ENCODE data around the gene VPREB1. TPM values are rescaled to one million over a fixed set of nuclear protein-coding genes. Genes with fewer than 3 reads are reported as not detected.
A peak's percentile ranks its signal among the peaks of the same experiment; 100 is the strongest.
"Not testable (repeated sequence)": the region's sequence is repeated elsewhere in the genome, so short reads cannot be mapped to it uniquely, and the experiment has no call there.

The VPREB1 gene, protein sequence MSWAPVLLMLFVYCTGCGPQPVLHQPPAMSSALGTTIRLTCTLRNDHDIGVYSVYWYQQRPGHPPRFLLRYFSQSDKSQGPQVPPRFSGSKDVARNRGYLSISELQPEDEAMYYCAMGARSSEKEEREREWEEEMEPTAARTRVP
- total RNA-seq, result not detected

DNA sequence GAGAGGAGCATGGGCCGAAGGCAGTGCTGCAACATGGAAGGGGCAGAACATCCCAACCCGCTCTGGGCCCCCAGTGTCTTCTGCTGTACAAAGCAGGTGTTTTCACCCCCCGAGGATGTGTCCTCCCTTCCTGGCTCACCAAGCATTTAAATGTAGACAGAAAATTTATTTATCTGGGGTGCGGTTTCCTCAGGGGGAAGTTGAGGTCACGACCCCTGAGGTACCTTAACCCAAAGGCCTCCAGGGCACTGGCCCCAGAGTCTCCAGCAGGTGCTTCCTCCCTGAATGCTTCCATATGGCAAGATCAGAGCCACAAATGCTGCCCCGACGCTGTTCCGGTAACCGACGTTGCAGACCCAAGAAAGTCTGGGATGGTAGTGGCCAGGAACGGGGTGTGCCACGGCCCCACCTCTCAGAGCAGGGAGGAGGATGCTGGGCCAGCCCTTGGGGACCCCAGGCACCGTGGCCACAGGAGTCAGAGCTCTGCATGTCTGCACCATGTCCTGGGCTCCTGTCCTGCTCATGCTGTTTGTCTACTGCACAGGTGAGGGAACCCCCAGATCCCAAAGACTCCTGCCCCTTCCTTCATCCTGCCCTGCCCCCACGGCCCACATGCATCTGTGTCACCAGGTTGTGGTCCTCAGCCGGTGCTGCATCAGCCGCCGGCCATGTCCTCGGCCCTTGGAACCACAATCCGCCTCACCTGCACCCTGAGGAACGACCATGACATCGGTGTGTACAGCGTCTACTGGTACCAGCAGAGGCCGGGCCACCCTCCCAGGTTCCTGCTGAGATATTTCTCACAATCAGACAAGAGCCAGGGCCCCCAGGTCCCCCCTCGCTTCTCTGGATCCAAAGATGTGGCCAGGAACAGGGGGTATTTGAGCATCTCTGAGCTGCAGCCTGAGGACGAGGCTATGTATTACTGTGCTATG is at the start of gene VPREB1:
VPREB1 (plus strand) TSS at position 471 of the 935 bp plus-strand sequence; CDS start at position 499, 28 bp downstream.
- DNase-seq (ENCODE audit: low spot score), result no peak

DNA sequence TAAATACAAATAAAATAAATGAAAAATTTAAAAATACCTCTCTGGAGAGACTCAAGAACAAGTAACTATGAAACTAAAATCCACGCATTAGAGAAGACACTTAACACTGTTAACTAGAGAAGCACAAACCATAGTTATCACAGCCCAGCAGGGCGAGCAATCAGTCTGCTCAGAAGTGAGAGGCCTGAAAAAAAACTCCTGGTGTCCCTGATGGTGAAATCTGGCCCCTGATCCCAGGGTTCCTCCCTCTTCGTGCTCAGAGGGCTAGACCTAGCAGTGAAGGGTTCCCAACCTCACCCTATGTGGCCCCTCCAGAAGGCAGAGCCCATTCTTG is 49.7 kb upstream of the VPREB1 start:
- DNase-seq (ENCODE audit: low spot score), result no peak

DNA sequence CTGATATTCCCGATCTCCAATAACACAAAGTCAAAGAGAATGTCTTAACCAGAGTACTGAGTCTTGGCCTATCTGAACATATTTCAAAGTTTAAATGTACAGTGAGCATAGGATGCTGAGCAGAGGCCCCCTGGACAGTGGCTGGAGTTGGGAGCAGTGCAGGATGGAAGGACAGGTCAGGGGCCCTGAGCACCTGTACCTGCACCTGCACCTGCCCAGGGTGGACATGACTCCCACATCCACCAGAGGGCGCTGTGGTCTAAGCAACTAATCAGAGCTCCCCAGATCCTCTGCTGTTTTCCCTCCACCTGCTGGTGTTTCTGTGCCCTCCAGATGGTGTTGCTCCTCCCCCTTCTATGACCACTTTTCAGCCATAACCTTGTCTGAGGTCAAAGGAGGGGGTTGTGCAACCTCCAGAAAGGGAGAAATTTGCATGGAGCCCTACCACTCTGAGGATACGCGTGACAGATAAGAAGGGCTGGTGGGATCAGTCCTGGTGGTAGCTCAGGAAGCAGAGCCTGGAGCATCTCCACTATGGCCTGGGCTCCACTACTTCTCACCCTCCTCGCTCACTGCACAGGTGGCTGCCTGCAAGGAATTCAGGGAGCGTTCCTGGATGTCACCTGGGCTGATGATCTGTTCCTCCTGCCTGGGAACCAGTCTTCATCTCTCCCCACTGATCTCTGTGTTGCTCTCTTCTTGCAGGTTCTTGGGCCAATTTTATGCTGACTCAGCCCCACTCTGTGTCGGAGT is 49.1 kb upstream of the VPREB1 start:
- DNase-seq (ENCODE audit: low spot score), result peak; percentile 72

DNA sequence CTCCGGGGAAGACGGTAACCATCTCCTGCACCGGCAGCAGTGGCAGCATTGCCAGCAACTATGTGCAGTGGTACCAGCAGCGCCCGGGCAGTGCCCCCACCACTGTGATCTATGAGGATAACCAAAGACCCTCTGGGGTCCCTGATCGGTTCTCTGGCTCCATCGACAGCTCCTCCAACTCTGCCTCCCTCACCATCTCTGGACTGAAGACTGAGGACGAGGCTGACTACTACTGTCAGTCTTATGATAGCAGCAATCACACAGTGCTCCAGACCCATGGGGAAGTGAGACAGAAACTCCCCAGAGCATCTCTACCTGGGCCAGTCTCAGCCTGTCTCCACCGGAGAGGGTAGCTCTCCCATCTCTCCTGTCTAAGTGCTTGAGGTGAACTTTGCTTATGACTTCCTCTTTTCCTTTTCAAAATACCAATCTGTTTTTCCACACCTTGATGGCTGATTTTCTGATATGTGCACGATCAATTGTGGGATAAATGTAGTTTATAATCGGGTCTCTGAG is 48.5 kb upstream of the VPREB1 start:
- no peak for DNase-seq (ENCODE audit: low spot score)

DNA sequence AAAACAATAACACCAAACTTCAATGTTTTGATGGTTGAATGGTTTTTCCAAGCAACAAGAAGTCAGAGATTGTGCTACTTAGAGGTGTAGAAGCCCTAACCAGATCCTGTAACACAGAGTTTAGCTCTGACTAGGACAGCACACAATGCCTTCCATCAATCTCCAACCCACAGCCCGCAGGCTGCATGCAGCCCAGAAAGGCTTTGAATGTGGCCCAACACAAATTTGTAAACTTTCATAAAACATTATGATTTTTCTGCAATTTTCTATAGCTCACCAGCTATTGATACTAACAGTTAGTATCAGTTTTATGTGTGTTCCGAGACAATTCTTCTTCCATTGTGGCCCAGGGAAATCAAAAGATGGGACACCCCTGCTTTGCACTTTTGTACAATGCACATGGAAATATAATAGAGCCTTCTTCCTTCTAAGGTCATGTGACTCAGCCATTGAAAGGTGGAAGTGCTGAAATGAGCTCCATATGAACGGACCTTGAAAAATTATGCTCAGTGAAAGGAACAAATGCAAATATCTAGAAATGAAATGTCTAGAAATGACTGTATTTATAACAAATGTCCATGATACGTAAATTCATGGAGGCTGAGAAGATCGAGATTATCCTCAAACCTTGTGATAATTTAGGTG is 47.6 kb upstream of the VPREB1 start:
- DNase-seq (ENCODE audit: low spot score), result no peak

DNA sequence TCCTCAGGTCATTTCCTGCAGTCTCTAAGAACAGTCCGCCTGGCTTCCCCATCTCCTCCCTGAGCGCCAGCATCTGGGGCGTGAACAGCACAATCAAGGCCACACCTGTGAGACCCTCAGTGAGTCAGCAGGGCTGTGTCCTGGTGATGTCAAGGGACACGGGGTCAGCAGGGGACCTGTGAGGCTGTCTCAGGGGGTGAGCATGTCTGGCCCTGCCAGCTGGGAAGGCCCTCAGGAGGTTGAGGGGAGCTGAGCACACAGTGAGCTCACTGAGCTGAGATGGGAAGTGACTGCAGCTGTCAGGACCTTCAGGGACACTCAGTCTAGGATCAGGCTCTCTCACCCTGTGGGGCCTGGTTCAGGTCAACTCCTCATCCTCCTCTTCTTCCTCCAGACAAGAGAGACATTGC is 46.6 kb upstream of the VPREB1 start:
- DNase-seq (ENCODE audit: low spot score), result no peak

DNA sequence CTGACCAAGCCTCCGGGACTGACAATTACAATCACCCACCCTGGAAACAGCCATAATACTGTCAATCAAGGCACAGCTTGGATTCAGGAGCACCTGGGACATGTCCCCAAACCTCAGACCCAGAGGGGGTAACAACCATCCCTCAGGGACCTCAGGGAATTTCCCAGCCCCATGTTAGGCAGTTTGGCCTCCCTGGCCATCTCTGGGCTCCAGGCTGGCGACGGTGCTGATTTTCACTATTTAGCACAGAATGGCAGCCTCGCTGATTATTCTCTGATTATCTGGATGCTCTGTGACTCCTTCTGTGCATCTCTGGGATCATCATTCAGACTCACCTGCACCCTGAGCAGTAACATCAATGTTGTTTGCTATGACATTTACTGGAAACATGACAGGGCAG is 45.8 kb upstream of the VPREB1 start:
- no peak for DNase-seq (ENCODE audit: low spot score)

DNA sequence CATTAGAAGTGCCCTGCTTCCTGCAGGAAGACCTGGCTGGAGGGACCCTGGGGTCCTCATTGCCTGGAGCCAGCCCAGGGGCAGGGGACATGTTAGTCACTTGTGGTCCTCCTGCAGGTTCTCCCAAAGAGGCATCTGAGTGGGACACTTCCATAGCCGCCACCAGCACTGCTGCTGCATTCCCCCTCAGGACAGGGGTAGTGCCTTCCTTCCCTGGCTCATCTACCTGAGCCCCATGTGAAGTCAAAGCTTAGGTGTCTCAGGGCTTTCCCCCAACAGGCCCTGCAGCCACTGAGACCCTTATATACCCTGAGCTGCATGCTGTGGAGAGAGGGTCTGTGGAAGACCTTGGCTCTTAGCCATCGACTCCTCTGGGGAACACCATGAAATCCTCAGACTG is 45.0 kb upstream of the VPREB1 start:
- no peak for DNase-seq (ENCODE audit: low spot score)

DNA sequence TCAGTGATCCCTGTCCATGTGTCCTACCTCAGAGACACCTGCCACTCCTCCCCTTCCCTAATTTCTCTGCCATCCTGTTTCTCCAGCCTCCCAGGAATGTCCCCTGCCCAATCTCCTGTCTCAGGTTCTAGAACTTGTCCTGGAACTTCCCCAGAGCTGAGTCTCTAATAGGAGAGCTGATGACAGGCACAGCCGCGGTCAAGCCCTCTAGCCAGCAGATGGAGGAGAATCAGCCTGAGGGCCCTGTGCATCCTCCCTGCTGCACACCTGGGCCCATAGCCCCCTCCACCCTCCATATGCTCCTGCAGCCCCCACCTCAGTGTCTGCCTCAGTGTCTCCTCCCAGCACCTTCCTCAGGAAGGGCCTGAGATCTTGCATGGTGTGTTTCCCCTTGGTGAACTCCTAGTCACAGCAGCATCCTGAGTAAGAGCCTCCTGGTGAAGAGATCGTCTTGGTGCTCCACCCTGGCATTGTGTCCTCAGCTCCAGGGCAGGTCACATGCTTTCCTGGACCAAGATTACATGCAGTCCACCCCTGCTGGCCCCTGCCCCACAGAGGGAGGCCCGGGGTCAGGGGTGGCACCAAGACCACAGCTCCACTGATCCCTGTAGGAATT is 43.9 kb upstream of the VPREB1 start:
- no peak for DNase-seq (ENCODE audit: low spot score)

DNA sequence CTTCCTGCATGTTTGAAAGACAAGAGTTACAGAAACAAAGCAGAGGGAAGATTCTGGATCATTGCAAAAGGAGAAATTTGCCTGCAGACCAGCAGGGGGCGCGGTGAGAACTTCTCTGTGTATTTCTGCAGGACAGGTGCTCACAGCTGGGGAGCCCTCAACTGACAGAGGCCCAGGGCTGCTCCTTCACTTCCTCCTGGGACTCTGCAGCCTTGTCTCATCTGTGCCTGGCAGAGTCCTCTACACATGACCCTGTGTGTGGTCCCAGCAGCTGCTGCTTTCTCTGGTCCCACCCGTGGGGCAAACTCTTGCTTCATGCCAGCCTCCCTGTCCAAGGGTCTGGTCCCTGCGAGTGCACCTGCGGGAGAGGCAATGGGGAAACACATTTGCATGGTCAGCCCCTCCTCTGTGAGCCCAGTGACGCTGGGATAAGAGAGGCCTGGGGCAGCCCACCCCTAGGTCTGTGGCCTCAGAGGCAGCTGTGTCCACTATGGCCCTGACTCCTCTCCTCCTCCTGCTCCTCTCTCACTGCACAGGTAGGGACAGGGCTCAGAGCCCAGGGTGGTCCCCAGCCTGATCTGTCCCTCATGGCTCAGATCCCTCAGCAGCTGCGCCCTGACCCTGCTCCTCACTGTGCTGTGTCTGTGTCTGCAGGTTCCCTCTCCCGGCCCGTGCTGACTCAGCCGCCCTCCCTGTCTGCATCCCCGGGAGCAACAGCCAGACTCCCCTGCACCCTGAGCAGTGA is 43.2 kb upstream of the VPREB1 start:
- DNase-seq (ENCODE audit: low spot score), result no peak

DNA sequence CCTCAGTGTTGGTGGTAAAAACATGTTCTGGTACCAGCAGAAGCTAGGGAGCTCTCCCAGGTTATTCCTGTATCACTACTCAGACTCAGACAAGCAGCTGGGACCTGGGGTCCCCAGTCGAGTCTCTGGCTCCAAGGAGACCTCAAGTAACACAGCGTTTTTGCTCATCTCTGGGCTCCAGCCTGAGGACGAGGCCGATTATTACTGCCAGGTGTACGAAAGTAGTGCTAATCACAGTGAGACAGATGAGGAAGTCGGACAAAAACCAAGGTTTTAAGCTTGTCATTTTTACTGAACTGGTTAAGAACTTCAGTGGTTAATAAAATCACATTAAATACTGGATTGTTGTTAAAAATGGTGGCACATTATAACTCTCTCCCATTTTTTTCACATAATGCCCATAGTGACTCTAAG is 42.6 kb upstream of the VPREB1 start:
- DNase-seq (ENCODE audit: low spot score), result no peak

DNA sequence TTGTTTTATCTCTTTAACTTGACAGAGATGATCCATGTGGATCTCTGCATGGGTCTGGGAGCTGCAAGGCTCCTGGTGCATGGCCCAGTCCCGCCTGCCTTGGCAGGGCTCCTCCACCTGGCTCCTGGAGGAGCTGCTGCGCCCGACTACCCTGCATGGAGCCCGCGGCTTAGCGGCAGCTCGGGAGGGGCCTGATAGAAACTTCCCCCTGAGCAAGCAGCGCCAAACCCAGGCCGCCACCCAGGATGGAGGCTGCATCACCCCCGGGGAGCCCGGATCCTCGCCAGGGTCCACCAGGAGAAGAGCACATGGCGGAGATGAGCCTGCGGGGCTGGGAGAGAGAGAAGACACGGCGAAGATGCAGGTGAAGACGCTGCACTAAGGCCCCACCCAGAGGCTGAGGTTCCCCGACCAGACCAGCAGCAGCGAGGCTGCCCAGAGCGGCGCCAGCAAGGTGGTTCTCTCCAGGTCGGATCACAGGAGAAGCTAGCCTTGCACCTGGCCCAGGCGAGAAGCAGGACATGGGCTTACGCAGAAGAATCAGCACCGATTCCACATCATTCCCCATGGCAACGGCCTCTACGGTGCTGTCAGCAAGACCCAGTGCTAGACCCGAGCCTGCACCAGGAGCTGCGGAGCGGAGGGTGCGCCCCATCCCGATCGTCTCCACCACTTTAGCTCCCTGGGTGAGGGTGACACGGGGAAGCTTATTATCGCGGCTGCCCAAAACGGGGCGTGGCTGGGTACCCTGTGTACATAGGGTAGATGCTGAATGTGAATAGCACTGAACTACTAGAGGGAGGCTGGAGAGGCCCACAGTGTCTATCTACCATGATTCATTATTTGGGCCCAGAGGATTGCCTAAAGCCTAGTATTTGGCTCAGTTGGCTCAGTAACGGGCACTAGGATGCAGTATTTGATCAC is 41.3 kb upstream of the VPREB1 start:
- no peak for DNase-seq (ENCODE audit: low spot score)

DNA sequence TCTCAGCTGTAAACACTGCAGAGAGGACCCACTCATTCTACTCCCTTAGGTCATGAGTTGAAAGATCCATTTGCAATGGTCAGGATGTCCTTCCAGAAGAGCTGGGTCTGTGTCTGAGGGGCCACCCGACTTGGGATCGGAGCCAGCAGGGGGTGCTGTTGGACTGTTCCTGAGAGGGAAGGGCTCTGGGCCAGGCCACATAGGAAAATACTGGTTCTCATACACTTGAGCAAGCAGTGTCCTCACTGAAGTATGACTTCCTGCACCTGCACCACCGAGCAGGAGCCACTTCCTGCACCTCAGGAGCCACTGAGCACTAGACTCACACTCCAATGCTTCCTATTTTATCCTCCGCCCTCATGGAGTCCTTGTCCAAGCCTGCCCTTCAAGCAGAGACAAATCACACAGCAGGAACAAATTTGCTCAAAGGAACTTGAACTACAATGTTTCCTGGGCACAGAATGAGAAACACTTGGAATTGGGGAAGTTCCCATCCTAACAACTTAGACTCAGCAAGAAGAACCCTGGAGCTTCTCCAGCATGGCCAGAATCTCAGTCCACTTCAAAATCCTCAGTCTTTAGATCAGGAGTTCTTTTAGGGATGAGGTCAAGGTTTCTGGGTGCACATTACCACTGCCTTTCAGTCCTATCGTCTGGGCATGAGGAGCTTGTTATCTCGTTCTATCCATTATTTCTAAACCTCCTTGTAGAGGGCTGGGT is 36.6 kb upstream of the VPREB1 start:
- DNase-seq (ENCODE audit: low spot score), result peak; percentile 46

DNA sequence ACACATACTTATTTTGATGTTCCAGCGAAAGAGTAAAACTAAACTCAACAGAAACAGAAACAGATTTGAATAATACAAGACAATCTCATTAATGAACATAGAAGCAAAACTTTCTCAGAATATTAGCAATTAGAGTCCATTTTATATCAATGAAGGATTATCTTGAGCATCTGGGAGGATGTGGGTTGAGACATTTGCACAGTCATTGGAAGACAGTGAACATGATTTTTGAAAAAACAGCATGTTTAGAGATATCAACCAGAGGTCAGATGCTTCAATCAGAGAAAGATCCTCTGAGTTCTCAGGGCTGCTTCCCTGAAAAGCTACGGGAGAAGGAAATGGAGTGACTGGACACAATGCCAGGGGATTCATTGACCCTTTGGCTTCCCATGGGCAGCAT is 35.9 kb upstream of the VPREB1 start:
- DNase-seq (ENCODE audit: low spot score), result no peak

DNA sequence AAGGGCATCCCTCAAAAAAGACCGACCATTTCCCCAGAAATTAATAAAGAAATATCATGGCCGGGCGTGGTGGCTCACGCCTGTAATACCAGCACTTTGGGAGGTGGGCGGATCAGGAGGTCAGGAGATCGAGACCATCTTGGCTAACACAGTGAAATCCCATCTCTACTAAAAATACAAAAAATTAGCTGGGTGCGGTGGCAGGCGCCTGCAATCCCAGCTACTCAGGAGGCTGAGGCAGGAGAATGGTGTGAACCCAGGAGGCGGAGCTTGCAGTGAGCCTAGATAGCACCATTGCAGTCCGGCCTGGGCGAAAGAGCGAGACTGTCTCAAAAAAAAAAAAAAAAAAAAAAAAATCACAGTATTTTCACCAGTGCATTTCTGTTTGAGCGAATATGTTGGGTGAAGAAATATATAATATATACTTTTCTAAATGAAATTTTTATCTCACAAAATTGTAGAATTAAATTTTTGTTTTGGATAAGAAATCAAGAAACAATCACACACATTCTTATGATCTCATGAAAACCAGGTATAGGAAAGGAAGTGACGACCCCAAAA is 35.4 kb upstream of the VPREB1 start:
- DNase-seq (ENCODE audit: low spot score), result not testable (repeated sequence)

DNA sequence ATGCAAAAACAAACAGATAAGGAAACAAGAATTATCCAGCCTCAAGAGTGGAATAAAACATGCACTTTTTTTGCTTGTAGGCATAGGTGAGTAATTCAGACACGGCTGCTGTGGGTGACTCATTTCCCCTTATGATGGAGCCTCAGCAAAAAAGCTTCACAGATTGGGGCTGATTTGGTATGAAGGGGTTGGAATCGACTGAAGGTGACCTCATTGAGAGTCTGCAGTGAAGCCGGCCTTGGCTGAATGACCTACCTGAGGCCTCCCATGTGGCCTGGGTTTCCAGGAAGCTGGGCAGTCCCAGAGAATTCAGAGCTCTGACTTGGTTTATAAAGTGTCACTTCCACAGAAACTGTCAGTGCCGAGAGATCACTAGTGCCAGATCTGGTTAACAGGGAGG is 34.2 kb upstream of the VPREB1 start:
- no peak for DNase-seq (ENCODE audit: low spot score)

DNA sequence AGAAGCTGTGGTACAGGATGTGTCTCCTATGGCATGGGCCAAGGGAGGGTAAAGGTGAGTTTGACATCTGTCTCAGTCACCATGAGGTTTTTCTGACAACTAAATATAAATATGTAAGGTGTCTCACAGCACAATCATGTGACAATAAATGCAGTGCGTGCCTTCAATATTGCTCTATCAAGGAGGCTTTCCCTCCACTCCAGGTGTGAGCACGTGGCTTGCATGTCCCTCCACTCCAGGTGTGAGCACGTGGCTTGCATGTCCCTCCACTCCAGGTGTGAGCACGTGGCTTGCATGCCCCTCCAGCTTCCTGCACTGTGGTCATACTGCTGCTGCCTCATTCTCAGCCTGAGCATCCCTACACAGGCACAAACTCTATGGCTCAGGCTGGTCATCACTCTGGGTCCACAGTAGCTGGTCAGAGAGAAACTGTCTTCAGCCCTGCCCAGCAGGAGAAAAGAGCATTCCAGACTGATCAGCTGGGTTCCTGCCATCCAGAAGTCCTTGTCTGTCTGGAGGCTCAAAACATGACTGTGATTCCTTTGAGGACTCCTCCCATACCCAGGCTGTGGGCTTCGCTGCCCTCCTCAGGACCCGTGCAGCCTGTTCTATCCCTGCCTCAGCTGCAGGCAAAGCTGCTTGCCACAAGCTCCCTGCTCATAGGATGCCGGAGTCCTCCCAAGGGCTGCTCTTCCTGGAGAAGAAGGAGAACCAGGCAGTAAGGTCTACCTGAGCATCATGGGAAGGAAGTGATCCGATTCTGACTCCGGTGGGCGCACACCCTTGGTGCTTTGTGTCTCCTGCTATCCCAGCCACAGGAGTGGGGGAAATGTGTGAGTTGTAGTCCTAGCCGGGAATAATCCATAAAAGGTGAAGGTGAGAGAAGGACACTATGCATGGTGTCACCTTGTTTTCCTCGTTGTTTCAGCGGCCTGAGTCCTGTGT is 33.4 kb upstream of the VPREB1 start:
- no peak for DNase-seq (ENCODE audit: low spot score)

DNA sequence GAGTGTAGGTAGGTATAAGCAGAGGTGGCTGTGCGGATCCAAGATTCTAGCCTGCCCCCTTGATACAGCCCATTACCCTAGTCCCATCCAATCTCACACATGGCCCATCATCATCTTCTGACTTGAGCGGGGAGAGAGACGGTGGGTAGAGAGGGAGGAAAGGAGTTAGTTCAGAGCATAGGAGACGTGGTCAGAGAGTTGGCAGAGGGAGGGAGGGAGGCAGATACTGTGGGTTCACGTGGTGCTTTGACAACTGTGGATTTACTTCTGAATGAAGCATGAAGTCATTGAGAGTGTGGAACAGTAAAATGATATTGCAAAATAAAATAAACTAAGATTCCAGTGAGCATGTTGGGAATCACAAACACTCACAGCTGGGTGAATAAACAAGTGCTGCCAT is 31.4 kb upstream of the VPREB1 start:
- DNase-seq (ENCODE audit: low spot score), result no peak
